Breast epithelium (tissue), 4 donors: ENCODE data around the gene PEAK1. TPM values are rescaled to one million over a fixed set of nuclear protein-coding genes. Genes with fewer than 3 reads are reported as not detected.

Experiments used
- DNase-seq, 2 donors: peaks; one replicate each; pipeline ENCODE4 v3.0.0-alpha.2; 2019; ENCODE audit warnings: low spot score in 2 of 2
- H3K27ac ChIP-seq, 2 donors: fragments of 200-600 bp; sonication (generic) in 1 of 2; one replicate each; pipeline ENCODE4 v1.5.1; 2016 to 2019; ENCODE audit warnings: mild to moderate bottlenecking in 1 of 2
- H3K27me3 ChIP-seq, 2 donors: fragments of 200-600 bp; sonication (generic) in 1 of 2; one replicate each; pipeline versions ENCODE4 v1.5.1 to v1.6.0; 2017 to 2019; ENCODE audit warnings: control low read depth in 1 of 2, mild to moderate bottlenecking in 1 of 2
- H3K36me3 ChIP-seq: fragments of 200-600 bp; one replicate; pipeline ENCODE4 v1.5.1; 2019
- H3K4me1 ChIP-seq, 2 donors: fragments of 200-600 bp; sonication (generic); one replicate each; pipeline ENCODE4 v1.5.1; 2016 to 2019; ENCODE audit warnings: control low read depth in 1 of 2
- H3K4me3 ChIP-seq, 3 donors: fragments of 200-600 bp; sonication (generic); 1 replicate in 2 of 3; 2 replicates in 1 of 3; pipeline ENCODE4 v1.5.1; 2016 to 2019; ENCODE audit warnings: mild to moderate bottlenecking in 3 of 3, moderate library complexity in 2 of 3
- H3K9me3 ChIP-seq, 2 donors: fragments of 200-600 bp; sonication (generic) in 1 of 2; one replicate each; pipeline ENCODE4 v1.5.1; 2016 to 2019; ENCODE audit warnings: control low read depth in 1 of 2
- POLR2A ChIP-seq: fragments of 450-650 bp; IDR thresholded peaks from one replicate; pipeline ENCODE4 v1.6.1; 2016; ENCODE audit warnings: antibody characterized with exemption, mild to moderate bottlenecking, moderate library complexity
- POLR2AphosphoS5 ChIP-seq, 3 donors: sonication (generic); formaldehyde crosslinking; IDR thresholded peaks; one replicate each; pipeline ENCODE4 v1.6.1; 2017; ENCODE audit warnings: antibody characterized with exemption in 3 of 3
- intact Hi-C: fragments of 100-400 bp; cut with DNase I; formaldehyde crosslinking; loops from one replicate; pipeline ENCODE4 v1.15.1; 2023; ENCODE audit warnings: low total_unique reads
- total RNA-seq, 3 donors: library from RNA; depleted of rRNA; stranded (reverse); fragments of >200 nt; gene quantifications; one replicate each; pipeline ENCODE4 v1.1.0, GENCODE V29; 2016
- TF ChIP-seq, protein P1 (sequence below), 3 donors: fragments of 450-650 bp; IDR thresholded peaks; one replicate each; pipeline ENCODE4 v1.5.1; 2016 to 2017; ENCODE audit warnings: antibody characterized with exemption in 3 of 3, mild to moderate bottlenecking in 3 of 3, moderate library complexity in 3 of 3

PEAK1 gene
- total RNA-seq, 3 donors from 2014 or later = 48.5 to 99.5 (median 55.2) TPM

DNA sequence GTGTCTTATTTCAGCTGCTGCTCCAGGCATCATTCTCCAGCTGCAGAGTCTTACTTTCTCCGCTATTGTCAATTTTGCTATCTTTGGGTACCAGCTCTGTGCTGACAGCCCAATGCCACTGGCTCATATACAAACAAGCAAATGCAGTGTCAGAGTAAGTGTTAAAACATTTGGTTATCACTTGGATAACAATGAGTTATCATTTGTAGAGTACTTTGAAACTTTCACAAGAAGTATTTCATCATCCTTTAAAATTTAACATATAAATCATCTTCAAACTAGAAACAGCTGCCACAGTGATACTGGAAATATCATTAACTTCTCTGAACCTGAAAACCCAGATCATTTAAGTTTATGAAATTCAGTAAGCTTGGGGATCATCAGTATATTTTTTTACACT lies 362.8 kb downstream of the PEAK1 start:
- no peak overlapping the region for H3K4me3 ChIP-seq
- no peaks in the 10 kb centered on the region for H3K9me3 ChIP-seq
- intact Hi-C loops = no loop called here
- no peak for DNase-seq
- H3K27me3 ChIP-seq = no peaks in the 10 kb centered on the region
- H3K36me3 ChIP-seq = no peaks in the 10 kb centered on the region
- no peak overlapping the region for H3K27ac ChIP-seq
- peaks cover 0 to 7% of the 10 kb centered on the region in 2 donors for H3K4me1 ChIP-seq
- TF ChIP-seq POLR2AphosphoS5 (IDR thresholded peaks at IDR 0.05) (no peak), POLR2A (no peak)
- TF ChIP-seq, protein P1, sequence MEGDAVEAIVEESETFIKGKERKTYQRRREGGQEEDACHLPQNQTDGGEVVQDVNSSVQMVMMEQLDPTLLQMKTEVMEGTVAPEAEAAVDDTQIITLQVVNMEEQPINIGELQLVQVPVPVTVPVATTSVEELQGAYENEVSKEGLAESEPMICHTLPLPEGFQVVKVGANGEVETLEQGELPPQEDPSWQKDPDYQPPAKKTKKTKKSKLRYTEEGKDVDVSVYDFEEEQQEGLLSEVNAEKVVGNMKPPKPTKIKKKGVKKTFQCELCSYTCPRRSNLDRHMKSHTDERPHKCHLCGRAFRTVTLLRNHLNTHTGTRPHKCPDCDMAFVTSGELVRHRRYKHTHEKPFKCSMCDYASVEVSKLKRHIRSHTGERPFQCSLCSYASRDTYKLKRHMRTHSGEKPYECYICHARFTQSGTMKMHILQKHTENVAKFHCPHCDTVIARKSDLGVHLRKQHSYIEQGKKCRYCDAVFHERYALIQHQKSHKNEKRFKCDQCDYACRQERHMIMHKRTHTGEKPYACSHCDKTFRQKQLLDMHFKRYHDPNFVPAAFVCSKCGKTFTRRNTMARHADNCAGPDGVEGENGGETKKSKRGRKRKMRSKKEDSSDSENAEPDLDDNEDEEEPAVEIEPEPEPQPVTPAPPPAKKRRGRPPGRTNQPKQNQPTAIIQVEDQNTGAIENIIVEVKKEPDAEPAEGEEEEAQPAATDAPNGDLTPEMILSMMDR (IDR thresholded peaks at IDR 0.05) = no peak

DNA sequence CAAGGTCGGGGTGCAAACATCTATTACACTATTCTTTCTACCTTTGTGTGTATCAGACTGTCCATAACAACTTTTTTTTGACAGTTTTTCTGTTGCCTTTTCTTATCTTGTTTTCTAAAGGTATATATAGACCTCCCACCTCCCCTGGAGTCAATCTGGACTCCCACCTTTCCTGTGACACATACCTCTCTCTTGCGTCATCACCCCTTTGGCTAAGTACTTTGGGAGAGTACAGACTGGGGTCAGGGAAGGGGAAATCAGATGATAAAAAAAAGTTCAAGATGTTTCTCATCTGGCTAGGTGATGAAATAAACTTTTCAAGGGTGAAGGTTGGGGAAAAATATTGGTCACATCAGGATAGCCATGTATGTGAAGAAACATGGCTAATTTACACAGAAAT lies 366.2 kb downstream of the PEAK1 start:
- Histone ChIP-seq H3K4me3 (no peak overlapping the region), H3K9me3 (no peaks in the 10 kb centered on the region), H3K4me1 (no peaks in the 10 kb centered on the region), H3K27me3 (no peaks in the 10 kb centered on the region), H3K27ac (no peak overlapping the region), H3K36me3 (no peaks in the 10 kb centered on the region)
- no peak for DNase-seq
- intact Hi-C loops = no loop called here
- no peak for TF ChIP-seq POLR2AphosphoS5 (IDR thresholded peaks at IDR 0.05)
- TF ChIP-seq, protein P1 (IDR thresholded peaks at IDR 0.05) = no peak

DNA sequence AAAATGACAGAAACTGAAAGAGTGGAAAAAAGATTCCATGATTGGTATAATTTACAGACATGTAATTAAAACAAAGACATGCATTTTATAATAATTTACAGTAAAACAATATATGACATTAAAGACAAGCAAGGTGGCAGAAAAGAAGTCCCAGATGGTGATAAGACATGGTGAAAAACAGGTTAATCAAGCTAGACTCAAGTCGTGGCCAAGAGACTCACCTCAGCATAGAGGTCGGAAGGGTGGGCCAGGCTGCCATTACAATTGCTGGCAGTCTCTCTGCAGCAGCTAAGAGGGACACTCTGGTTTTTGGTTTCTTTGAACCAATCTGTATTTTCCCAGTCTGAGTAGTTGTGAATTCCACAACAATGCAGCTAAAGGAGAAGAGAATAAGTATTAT lies 367.3 kb downstream of the PEAK1 start:
- intact Hi-C loops = no loop called here
- no peak for TF ChIP-seq POLR2AphosphoS5 (IDR thresholded peaks at IDR 0.05)
- TF ChIP-seq, protein P1 (IDR thresholded peaks at IDR 0.05) = no peak
- H3K4me1 ChIP-seq = no peaks in the 10 kb centered on the region
- H3K4me3 ChIP-seq = no peak overlapping the region
- no peak for DNase-seq
- no peaks in the 10 kb centered on the region for H3K36me3 ChIP-seq
- no peaks in the 10 kb centered on the region for H3K27me3 ChIP-seq
- H3K9me3 ChIP-seq = no peaks in the 10 kb centered on the region
- no peak overlapping the region for H3K27ac ChIP-seq

Other genes with a start within 250 kb of the PEAK1 start
- gene HMG20A, start 784 bp upstream of the PEAK1 start, total RNA-seq = 10 to 100 TPM; 35.8 to 48.2 (median 46.4) TPM
- 1 to 10 TPM in 2 of 3 donors, not detected in 1; 1.2 to 1.6 TPM for gene LINGO1, start 212.8 kb upstream of the PEAK1 start, total RNA-seq